Glutamatergic neuron (in vitro differentiated cells): Measurements from ENCODE around the gene ATF3. TPM values are rescaled to one million over a fixed set of nuclear protein-coding genes. Genes with fewer than 3 reads are reported as not detected.
A peak's percentile ranks its signal among the peaks of the same experiment; 100 is the strongest.

ENCODE experiments used
- DNase-seq: peaks from one replicate; pipeline ENCODE4 v3.0.0; 2022
- H3K27ac Mint-ChIP-seq: one replicate; pipeline ENCODE4 v1.8.0; 2020; ENCODE audit warnings: mild to moderate bottlenecking, mixed read lengths, inconsistent platforms; ENCODE audit not compliant: unreplicated experiment
- H3K27me3 Mint-ChIP-seq: one replicate; pipeline ENCODE4 v1.8.0; 2020; ENCODE audit warnings: mild to moderate bottlenecking, moderate library complexity, mixed read lengths, inconsistent platforms; ENCODE audit not compliant: unreplicated experiment
- H3K36me3 Mint-ChIP-seq: one replicate; pipeline ENCODE4 v1.8.0; 2020; ENCODE audit warnings: mild to moderate bottlenecking, mixed read lengths, inconsistent platforms; ENCODE audit not compliant: unreplicated experiment
- H3K4me1 Mint-ChIP-seq: one replicate; pipeline ENCODE4 v1.8.0; 2020; ENCODE audit warnings: mild to moderate bottlenecking, low read depth, mixed read lengths, inconsistent platforms; ENCODE audit not compliant: unreplicated experiment
- H3K4me3 Mint-ChIP-seq: one replicate; pipeline ENCODE4 v1.8.0; 2020; ENCODE audit warnings: mild to moderate bottlenecking, mixed read lengths, inconsistent platforms; ENCODE audit not compliant: unreplicated experiment
- H3K9me3 Mint-ChIP-seq: one replicate; pipeline ENCODE4 v1.8.0; 2020; ENCODE audit warnings: mild to moderate bottlenecking, moderate library complexity, mixed read lengths, inconsistent platforms; ENCODE audit not compliant: unreplicated experiment
- total RNA-seq: library from RNA; stranded (reverse); fragmentation: NEBNext Ultra II Directional; extraction: Animal tissue kit (Norgen Biotek cat#: 25700); gene quantifications from one replicate; pipeline ENCODE4 v1.2.1, GENCODE V29; 2021; ENCODE audit not compliant: unreplicated experiment
- TF ChIP-seq, protein P1 (sequence below): fragments of 200-600 bp; sonication (generic); IDR thresholded peaks from one replicate; pipeline ENCODE4 v1.5.0; 2021; ENCODE audit not compliant: partially characterized antibody, unreplicated experiment

Gene ATF3
- total RNA-seq, 1 donor from 2014 or later = 35.3 TPM

DNA sequence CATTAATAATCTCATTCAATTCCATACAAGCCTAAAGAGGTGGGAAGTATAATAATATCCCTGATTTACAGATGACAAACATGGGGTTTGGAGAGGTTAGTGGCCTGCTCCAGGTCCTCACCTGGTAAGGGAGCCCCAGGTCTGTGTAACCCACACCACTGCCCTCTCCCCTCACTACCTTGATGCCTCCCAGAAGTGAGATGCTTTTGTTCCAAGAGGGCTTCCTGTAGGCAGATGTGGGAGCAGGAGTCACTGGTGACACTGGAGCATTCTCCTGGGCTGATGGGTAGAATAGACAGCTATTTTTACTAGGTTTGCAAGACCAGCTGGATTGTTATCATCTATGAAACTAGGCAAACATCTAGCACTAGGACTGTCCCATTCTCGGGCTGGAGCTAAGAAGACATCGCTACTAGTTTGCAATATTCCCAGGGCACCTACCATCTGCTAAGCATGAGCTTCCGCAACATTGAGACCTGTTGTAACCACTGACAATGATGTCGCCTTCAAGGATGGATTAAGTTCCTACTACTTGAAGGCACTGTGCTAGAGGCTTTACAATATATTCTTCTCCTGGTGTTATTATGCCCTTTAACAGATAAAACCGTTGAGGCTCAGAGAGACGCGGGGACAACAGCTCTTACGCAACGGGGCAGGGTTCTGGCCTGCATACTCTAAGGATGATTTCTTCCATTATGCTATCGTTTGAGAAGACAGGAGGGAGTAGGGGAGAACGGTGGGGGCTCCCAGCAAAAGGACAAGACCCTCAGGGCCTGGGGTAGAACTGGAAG lies 56.0 kb downstream of the ATF3 start:
- Mint-ChIP-seq H3K27ac (peak overlapping the region; percentile 68), H3K4me3 (no peak overlapping the region), H3K9me3 (peaks cover 4% of the 10 kb centered on the region), H3K4me1 (peaks cover 26% of the 10 kb centered on the region), H3K27me3 (peaks cover 3% of the 10 kb centered on the region), H3K36me3 (no peaks in the 10 kb centered on the region)
- no peak for DNase-seq
- TF ChIP-seq, protein P1, sequence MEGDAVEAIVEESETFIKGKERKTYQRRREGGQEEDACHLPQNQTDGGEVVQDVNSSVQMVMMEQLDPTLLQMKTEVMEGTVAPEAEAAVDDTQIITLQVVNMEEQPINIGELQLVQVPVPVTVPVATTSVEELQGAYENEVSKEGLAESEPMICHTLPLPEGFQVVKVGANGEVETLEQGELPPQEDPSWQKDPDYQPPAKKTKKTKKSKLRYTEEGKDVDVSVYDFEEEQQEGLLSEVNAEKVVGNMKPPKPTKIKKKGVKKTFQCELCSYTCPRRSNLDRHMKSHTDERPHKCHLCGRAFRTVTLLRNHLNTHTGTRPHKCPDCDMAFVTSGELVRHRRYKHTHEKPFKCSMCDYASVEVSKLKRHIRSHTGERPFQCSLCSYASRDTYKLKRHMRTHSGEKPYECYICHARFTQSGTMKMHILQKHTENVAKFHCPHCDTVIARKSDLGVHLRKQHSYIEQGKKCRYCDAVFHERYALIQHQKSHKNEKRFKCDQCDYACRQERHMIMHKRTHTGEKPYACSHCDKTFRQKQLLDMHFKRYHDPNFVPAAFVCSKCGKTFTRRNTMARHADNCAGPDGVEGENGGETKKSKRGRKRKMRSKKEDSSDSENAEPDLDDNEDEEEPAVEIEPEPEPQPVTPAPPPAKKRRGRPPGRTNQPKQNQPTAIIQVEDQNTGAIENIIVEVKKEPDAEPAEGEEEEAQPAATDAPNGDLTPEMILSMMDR = no peak

DNA sequence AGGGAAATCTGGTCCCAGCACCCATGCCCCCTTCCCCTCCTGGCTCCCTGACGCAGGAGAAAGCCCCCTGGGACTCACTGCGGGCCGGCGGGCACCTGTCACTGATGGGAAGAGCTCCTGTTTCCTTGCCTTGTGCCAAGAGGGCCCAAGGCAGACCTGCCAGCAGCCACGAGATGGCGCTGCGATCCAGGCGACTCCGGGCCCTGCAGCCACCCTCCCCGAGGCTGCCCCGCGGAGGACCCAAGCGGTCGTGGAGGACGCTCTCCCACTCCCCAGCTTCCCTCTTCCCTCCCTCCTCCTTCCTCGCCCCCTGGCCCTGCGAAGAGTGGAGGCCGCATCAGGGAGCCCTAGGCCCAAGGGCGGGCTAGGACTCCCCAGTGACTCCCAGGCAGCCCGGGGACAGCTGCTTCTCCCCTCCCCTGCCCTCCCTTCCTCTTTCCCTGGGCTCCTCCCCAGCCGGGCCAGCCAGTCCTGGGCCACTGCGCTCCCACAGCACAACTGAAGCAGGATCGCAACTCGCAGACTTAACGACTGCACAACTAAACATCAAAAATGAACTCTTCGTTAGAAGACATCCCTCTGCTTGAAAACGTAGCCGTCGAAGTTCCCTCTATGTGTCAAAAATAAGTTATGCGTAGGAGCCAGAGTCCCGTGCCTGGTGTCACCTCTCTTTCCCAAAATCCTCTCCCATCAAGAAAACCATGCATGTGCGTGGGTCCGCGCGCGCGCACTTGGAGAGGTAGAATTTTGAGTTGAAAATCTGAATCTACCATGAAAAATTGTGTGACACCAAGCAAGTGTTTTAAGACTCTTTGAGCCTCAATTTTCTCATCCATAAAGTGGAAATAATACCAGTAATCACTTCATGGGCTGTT lies 56.9 kb downstream of the ATF3 start:
- H3K4me1 Mint-ChIP-seq = peaks cover 26% of the 10 kb centered on the region
- H3K27ac Mint-ChIP-seq = no peak overlapping the region
- peaks cover 4% of the 10 kb centered on the region for H3K36me3 Mint-ChIP-seq
- TF ChIP-seq, protein P1 = peak; percentile 93
- H3K4me3 Mint-ChIP-seq = peak overlapping the region; percentile 73
- DNase-seq = peak; percentile 92
- H3K9me3 Mint-ChIP-seq = peaks cover 4% of the 10 kb centered on the region
- H3K27me3 Mint-ChIP-seq = peaks cover 3% of the 10 kb centered on the region

DNA sequence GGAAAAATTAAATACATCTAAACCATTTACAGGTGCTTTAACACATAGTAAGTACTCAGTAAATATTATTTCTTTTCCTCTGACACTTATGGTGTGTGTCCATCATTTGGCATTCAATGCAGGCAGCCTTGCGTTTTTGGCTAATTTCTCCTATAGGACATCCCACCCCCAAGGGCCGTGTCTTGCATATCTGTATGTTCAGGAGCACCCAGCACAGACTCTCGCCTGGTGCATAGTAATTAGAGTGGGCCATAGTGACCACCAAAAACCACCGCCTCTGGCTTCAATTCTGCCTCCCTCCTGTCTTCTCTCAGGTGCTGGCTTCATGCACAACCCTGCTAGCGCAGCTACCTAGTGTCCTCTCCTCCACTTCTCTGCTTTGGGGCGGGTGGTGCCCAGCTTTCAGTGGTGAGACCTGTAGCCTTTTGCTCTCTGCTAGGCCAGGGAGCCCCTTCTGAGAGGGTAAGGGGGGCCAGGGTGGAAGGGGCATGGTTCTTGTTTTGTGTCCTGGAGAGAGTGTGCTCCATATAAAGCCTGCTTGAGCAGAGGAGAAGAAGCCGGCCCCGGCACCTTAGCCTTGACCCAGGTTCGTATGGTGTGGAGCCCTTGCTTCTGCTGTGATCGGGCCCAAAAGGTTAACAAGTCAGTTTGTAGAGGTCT lies 57.7 kb downstream of the ATF3 start:
- TF ChIP-seq, protein P1 = no peak
- peaks cover 4% of the 10 kb centered on the region for H3K9me3 Mint-ChIP-seq
- H3K27ac Mint-ChIP-seq = no peak overlapping the region
- peaks cover 3% of the 10 kb centered on the region for H3K27me3 Mint-ChIP-seq
- peaks cover 5% of the 10 kb centered on the region for H3K36me3 Mint-ChIP-seq
- H3K4me1 Mint-ChIP-seq = peaks cover 27% of the 10 kb centered on the region
- H3K4me3 Mint-ChIP-seq = peak overlapping the region; percentile 73
- no peak for DNase-seq

DNA sequence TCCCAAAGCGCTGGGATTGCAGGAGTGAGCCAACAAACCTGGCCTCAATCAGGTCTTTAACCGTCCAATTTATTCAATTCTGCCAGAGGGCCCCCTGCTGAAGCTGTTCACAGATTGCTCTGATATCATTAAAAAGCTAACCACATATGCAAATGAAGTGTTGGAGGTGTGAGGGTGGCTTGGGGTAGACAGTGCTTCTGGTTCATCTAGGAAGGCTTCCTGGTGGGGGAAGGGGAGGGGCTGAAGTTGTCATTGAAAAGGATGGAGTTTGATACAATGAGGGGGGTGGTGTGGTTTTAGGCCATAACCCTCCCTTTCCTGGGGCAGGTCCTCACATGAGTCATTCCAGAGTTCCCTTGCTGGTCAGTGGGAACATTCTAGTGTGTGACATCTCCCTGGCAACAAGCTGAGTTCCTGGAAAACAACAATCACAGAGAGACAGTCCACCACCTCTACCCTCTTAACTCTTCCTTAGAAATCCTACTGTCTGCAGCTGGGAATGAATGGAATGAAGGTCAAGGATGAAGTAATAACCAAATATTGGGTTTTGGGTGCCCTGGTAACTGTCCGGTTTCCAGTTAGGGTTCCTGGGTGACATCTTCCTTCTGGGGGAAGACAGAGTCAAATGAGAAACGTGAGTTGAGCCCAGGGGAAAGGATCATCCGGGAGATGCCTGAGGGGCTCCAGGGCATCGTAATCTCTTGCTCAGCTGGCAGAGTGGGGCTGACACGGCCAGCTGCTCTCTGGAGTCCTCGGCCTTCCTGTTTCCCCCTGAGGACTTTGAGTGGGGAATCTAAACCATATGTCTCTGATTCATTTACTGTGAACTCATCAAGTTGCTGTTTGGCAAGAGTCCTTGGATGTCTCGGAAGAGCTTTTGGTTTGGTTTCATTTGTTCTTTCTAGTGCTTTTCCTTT lies 58.9 kb downstream of the ATF3 start:
- peak overlapping the region; percentile 70 for H3K27ac Mint-ChIP-seq

More for the DNA sequence above, 58.9 kb downstream of the ATF3 start:
- peak; percentile 59 for DNase-seq
- peaks cover 4% of the 10 kb centered on the region for H3K9me3 Mint-ChIP-seq
- peaks cover 36% of the 10 kb centered on the region for H3K4me1 Mint-ChIP-seq
- peaks cover 3% of the 10 kb centered on the region for H3K27me3 Mint-ChIP-seq
- TF ChIP-seq, protein P1 = no peak
- H3K4me3 Mint-ChIP-seq = peak overlapping the region; percentile 53
- H3K36me3 Mint-ChIP-seq = peaks cover 5% of the 10 kb centered on the region
